Adrenal gland (tissue), 12 donors: Measurements from ENCODE around the gene EWSR1. TPM values are rescaled to one million over a fixed set of nuclear protein-coding genes. Genes with fewer than 3 reads are reported as not detected.
A peak's percentile ranks its signal among the peaks of the same experiment; 100 is the strongest.

Source experiments
- DNase-seq, 7 donors: peaks; one replicate each; pipeline ENCODE4 v3.0.0-alpha.2; 2019 to 2020
- H3K27ac ChIP-seq, 5 donors: fragments of 200-600 bp; sonication (generic) in 4 of 5; 1 replicate in 3 of 5; 2 replicates in 2 of 5; pipeline versions ENCODE4 v1.5.1 to v1.8.0; 2016 to 2020; ENCODE audit warnings: mild to moderate bottlenecking in 1 of 5
- H3K27me3 ChIP-seq: fragments of 200-600 bp; 2 replicates; pipeline ENCODE4 v1.8.0; 2021
- H3K36me3 ChIP-seq, 2 donors: fragments of 200-600 bp; replicated peaks in 1 of 2; 1 replicate in 1 of 2; 2 replicates in 1 of 2; pipeline versions ENCODE4 v1.5.1 to v1.8.0; 2018 to 2022
- H3K4me1 ChIP-seq, 2 donors: fragments of 200-600 bp; replicated peaks in 1 of 2; 1 replicate in 1 of 2; 2 replicates in 1 of 2; pipeline versions ENCODE4 v1.5.1 to v1.8.0; 2018 to 2021
- H3K4me3 ChIP-seq, 4 donors: fragments of 200-600 bp; sonication (generic) in 3 of 4; one replicate each; pipeline ENCODE4 v1.5.1; 2016 to 2018
- H3K9me3 ChIP-seq, 3 donors: fragments of 200-600 bp; sonication (generic) in 1 of 3; replicated peaks in 1 of 3; 1 replicate in 2 of 3; 2 replicates in 1 of 3; pipeline versions ENCODE4 v1.5.1 to v1.8.0; 2016 to 2021
- POLR2A ChIP-seq, 2 donors: fragments of 450-650 bp; IDR thresholded peaks; one replicate each; pipeline ENCODE4 v1.6.1; 2017; ENCODE audit warnings: antibody characterized with exemption in 2 of 2, mild to moderate bottlenecking in 2 of 2, moderate library complexity in 1 of 2
- WGBS, 4 donors: extraction: QIAGEN DNeasy Blood & Tissue Kit in 2 of 4; methylation state at CpG; one replicate each; pipeline versions ENCODE4 v1.1.5 to v1.1.7; 2013 to 2017; 5-methylcytosine and 5-hydroxymethylcytosine counted together
- intact Hi-C, 2 donors: fragments of 100-400 bp; cut with DNase I; formaldehyde crosslinking; loops; one replicate each; pipeline versions ENCODE4 v1.14.1 to v1.15.0; 2022 to 2023
- polyA plus RNA-seq, 3 donors: library from polyadenylated mRNA; stranded (reverse); fragments of 200-250 nt in 2 of 3; fragments of 350-450 nt in 1 of 3; fragmentation: Illumina TruSeq in 1 of 3; extraction: RNeasy Lipid Tissue Mini Kit (QIAGEN cat#74804) in 1 of 3; gene quantifications; one replicate each; pipeline ENCODE4 v1.2.3, GENCODE V29; 2013 to 2014
- total RNA-seq, 9 donors: library from RNA; depleted of rRNA in 4 of 9; stranded (reverse); fragments of >200 nt in 4 of 9; fragments of 120-200 nt in 1 of 9; fragmentation: NEBNext Ultra II Directional in 1 of 9; extraction: Animal tissue kit (Norgen Biotek cat#: 25700) in 1 of 9; gene quantifications; one replicate each; pipeline versions ENCODE4 v1.1.0 to v1.2.4, GENCODE V29; 2013 to 2023
- TF ChIP-seq, protein P1 (sequence below), 6 experiments: fragments of 450-650 bp in 4 of 6; fragments of 200-600 bp in 2 of 6; sonication (generic) in 1 of 6; IDR thresholded peaks; 1 replicate in 5 of 6; 2 replicates in 1 of 6; pipeline versions ENCODE4 v1.5.1 to v1.8.0; 2016 to 2021; ENCODE audit warnings: antibody characterized with exemption in 6 of 6, mild to moderate bottlenecking in 2 of 6, moderate library complexity in 1 of 6
- donor health status: healthy with polysubstance abuse.
- donor health status: Bipolar disorder and iron deficiency.
- donor health status: DM: yes; HTN: yes; CAD: no.
- donor health status: DM: no; HTN: no; CAD: no.
- donor health status: DM: no; HTN: no; CAD: no.
- donor health status: DM: yes; HTN: yes; CAD: no.

Gene EWSR1
- total and polyA plus RNA-seq, 12 donors: 152 to 351 (median 216) TPM

DNA sequence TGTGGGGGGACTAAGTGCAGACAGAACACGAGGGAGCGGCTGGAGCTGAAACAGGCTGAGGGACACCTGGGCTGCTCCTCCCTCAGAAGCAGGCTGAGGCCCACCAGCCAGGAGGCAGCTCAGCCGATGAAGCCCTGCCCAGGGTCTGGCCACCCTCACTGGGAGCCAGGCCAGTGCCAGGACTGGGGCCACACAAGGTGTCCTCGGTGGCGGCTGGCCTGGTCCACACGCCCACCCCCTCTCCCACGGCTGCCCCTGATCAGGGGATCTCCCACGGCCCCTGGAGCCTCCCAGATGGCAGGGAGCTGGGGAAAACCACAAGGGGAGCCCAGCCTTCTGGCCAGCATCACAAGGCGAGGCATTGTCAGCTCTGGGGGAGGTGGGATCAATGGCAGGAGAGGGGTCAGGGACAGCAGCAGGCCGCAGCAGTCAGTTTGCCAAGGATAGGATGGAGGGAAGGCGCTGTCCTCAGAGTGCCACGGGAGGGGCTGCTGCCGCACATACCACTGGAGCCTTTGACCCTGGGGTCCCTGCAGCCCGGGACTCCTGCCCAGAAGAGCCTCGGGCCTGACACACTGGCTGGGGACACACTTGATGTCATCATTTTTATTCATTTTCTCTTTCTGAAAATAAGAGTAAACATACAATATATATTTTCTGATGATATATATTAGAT is 59.2 kb downstream of the EWSR1 start:
- Histone ChIP-seq H3K4me1 (peaks cover 11 to 20% of the 10 kb centered on the region in 2 donors), H3K4me3 (no peak overlapping the region), H3K27ac (no peak overlapping the region), H3K9me3 (no peaks in the 10 kb centered on the region), H3K36me3 (peaks cover 0 to 44% of the 10 kb centered on the region in 2 donors), H3K27me3 (no peaks in the 10 kb centered on the region)
- 73 to 83% (median 78%) methylated on average over 7 to 15 of the region's 15 CpGs for WGBS, 4 donors
- no peak for DNase-seq
- intact Hi-C loops: no loop called here
- no peak for TF ChIP-seq POLR2A (IDR thresholded peaks at IDR 0.05)
- TF ChIP-seq, protein P1, sequence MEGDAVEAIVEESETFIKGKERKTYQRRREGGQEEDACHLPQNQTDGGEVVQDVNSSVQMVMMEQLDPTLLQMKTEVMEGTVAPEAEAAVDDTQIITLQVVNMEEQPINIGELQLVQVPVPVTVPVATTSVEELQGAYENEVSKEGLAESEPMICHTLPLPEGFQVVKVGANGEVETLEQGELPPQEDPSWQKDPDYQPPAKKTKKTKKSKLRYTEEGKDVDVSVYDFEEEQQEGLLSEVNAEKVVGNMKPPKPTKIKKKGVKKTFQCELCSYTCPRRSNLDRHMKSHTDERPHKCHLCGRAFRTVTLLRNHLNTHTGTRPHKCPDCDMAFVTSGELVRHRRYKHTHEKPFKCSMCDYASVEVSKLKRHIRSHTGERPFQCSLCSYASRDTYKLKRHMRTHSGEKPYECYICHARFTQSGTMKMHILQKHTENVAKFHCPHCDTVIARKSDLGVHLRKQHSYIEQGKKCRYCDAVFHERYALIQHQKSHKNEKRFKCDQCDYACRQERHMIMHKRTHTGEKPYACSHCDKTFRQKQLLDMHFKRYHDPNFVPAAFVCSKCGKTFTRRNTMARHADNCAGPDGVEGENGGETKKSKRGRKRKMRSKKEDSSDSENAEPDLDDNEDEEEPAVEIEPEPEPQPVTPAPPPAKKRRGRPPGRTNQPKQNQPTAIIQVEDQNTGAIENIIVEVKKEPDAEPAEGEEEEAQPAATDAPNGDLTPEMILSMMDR (IDR thresholded peaks at IDR 0.05): no peak

GRCh38 chr22:29328055-29328454 is 60.0 kb downstream of the EWSR1 start:
- Histone ChIP-seq H3K4me3 (no peak overlapping the region), H3K9me3 (no peaks in the 10 kb centered on the region), H3K27ac (no peak overlapping the region), H3K4me1 (peaks cover 11 to 20% of the 10 kb centered on the region in 2 donors), H3K27me3 (no peaks in the 10 kb centered on the region), H3K36me3 (peaks cover 0 to 51% of the 10 kb centered on the region in 2 donors)
- WGBS, 4 donors: 78 to 91% (median 85%) methylated on average over 2 to 5 of the region's 5 CpGs
- DNase-seq: no peak
- intact Hi-C loops: no loop called here
- no peak for TF ChIP-seq POLR2A (IDR thresholded peaks at IDR 0.05)
- TF ChIP-seq, protein P1 (IDR thresholded peaks at IDR 0.05): no peak

GRCh38 chr22:29328566-29329500 is 60.8 kb downstream of the EWSR1 start:
- Histone ChIP-seq H3K9me3 (no peaks in the 10 kb centered on the region), H3K4me1 (peaks cover 11 to 20% of the 10 kb centered on the region in 2 donors), H3K27ac (no peak overlapping the region), H3K27me3 (no peaks in the 10 kb centered on the region), H3K4me3 (no peak overlapping the region), H3K36me3 (peaks cover 0 to 57% of the 10 kb centered on the region in 2 donors)
- intact Hi-C loops: no loop called here
- 87 to 93% (median 88%) methylated on average over 17 to 34 of the region's 34 CpGs for WGBS, 4 donors
- peak in 1 of 7 donors; percentile 43 for DNase-seq
- TF ChIP-seq, protein P1 (IDR thresholded peaks at IDR 0.05): no peak
- no peak for TF ChIP-seq POLR2A (IDR thresholded peaks at IDR 0.05)

DNA sequence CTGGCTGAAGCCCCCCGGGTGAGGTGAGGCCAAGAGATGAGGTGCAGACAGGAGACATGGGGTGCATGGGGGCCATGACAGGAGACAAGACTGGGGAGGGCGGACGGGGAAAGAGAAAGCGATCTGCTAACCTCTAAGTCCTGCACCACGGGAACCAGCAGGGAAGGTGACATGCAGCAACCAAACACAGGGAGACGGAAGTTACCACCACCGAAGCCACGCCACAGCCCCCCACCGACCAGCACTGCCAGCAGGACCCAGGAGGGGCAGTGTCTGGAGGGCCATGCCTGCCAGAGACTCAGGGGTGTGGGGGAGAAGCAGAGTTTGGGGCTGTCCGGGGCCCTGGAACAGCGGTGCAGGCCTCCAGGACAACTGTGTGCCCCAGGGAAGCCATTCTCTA is 61.5 kb downstream of the EWSR1 start:
- Histone ChIP-seq H3K9me3 (no peaks in the 10 kb centered on the region), H3K36me3 (peaks cover 0 to 65% of the 10 kb centered on the region in 2 donors), H3K27me3 (no peaks in the 10 kb centered on the region), H3K27ac (peak overlapping the region in 1 of 5 donors; percentile 88), H3K4me3 (no peak overlapping the region), H3K4me1 (peaks cover 11 to 20% of the 10 kb centered on the region in 2 donors)
- no peak for DNase-seq
- WGBS, 4 donors: 89 to 97% (median 92%) methylated on average over 5 to 11 of the region's 11 CpGs
- intact Hi-C loops: no loop called here
- TF ChIP-seq, protein P1 (IDR thresholded peaks at IDR 0.05): no peak
